ELF-1 (cell line): Measurements from ENCODE around the gene INO80B.
"Not testable (repeated sequence)": the region's sequence is repeated elsewhere in the genome, so short reads cannot be mapped to it uniquely, and the experiment has no call there.

Experiments
- DNase-seq: peaks from one replicate; pipeline ENCODE4 v3.0.0-alpha.2; 2016; ENCODE audit warnings: low read depth, low spot score

INO80B gene

GRCh38 chr2:74448771-74449170 lies 6.1 kb upstream of the INO80B start:
- no peak for DNase-seq

- DNase-seq: no peak
Measured at GRCh38 chr2:74450570-74451190, 4.2 kb upstream of the INO80B start.

DNA sequence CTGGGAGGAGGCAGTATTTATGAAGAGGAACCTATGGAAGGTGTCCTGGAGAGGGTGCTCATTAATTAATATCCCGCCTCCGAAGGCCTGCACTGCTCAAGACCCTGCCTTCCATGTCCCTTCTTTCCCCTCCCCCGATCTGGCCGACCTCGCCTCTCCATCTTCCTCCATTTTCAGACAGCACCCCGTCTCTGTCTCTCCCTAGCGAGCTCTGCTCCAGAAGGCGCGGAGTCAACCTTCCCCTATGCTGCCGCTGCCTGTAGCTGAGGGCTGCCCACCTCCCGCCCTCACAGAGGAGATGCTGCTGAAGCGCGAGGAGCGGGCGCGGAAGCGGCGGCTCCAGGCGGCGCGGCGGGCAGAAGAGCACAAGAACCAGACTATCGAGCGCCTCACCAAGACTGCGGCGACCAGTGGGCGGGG lies 2.3 kb downstream of the INO80B start:
- no peak for DNase-seq

DNA sequence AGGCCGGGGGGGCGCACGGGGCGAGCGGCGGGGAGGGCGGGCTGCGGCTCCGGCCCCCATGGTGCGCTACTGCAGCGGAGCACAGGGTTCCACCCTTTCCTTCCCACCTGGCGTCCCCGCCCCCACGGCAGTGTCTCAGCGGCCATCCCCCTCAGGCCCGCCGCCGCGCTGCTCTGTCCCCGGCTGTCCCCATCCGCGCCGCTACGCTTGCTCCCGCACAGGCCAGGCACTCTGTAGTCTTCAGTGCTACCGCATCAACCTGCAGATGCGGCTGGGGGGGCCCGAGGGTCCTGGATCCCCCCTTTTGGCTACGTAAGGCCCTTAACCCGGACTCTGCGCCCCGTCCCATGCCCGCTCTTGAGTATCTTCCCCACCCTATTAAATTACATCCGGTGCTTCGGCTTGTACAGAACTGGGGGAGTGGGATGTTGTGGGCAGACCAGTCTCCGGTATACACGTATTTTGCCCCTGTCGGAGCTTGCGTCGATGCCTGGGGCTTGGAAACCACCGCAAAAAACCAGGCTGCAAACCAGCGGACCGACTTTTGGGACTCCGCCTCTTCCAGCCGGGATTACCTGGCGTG lies 2.8 kb downstream of the INO80B start:
- DNase-seq: no peak

GRCh38 chr2:74458132-74458937 lies 3.4 kb downstream of the INO80B start, which contains the start of gene WBP1:
WBP1 (plus strand) TSS chr2:74458438; CDS start chr2:74458603, 165 bp downstream.
- peak; percentile 100 for DNase-seq

GRCh38 chr2:74458938-74459363 lies 4.1 kb downstream of the INO80B start:
- DNase-seq: no peak

GRCh38 chr2:74459503-74460118 lies 4.7 kb downstream of the INO80B start:
- DNase-seq: not testable (repeated sequence)

DNA sequence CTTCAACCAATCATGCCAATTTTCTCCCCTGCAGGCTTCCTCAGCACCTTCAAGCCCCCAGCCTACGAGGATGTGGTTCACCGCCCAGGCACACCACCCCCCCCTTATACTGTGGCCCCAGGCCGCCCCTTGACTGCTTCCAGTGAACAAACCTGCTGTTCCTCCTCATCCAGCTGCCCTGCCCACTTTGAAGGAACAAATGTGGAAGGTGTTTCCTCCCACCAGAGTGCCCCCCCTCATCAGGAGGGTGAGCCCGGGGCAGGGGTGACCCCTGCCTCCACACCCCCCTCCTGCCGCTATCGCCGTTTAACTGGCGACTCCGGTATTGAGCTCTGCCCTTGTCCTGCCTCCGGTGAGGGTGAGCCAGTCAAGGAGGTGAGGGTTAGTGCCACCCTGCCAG lies 5.3 kb downstream of the INO80B start:
- DNase-seq: not testable (repeated sequence)

GRCh38 chr2:74461187-74462053 lies 6.5 kb downstream of the INO80B start:
- peak; percentile 65 for DNase-seq

GRCh38 chr2:74462054-74462785 lies 7.3 kb downstream of the INO80B start:
- DNase-seq: no peak

- no peak for DNase-seq
Measured at GRCh38 chr2:74462786-74463105, 7.9 kb downstream of the INO80B start.

GRCh38 chr2:74464406-74464805 lies 9.5 kb downstream of the INO80B start:
- peak; percentile 28 for DNase-seq

DNA sequence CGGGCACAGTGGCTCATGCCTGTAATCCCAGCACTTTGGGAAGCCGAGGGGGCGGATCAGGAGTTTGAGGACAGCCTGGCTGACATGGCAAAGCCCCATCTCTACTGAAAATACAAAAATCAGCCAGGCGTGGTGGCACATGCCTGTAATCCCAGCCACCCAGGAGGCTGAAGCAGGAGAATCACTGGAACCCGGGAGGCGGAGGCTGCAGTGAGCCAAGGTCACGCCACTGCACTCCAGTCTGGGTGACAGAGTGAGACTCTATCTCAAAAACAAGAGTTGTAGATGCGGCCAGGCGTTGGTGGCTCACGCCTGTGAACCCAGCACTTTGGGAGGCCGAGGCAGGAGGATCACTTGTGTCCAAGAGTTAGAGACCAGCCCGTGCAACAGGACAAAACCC lies 15.9 kb downstream of the INO80B start:
- DNase-seq: not testable (repeated sequence)

- DNase-seq: no peak
Measured at GRCh38 chr2:74471332-74472065, 16.6 kb downstream of the INO80B start.

DNA sequence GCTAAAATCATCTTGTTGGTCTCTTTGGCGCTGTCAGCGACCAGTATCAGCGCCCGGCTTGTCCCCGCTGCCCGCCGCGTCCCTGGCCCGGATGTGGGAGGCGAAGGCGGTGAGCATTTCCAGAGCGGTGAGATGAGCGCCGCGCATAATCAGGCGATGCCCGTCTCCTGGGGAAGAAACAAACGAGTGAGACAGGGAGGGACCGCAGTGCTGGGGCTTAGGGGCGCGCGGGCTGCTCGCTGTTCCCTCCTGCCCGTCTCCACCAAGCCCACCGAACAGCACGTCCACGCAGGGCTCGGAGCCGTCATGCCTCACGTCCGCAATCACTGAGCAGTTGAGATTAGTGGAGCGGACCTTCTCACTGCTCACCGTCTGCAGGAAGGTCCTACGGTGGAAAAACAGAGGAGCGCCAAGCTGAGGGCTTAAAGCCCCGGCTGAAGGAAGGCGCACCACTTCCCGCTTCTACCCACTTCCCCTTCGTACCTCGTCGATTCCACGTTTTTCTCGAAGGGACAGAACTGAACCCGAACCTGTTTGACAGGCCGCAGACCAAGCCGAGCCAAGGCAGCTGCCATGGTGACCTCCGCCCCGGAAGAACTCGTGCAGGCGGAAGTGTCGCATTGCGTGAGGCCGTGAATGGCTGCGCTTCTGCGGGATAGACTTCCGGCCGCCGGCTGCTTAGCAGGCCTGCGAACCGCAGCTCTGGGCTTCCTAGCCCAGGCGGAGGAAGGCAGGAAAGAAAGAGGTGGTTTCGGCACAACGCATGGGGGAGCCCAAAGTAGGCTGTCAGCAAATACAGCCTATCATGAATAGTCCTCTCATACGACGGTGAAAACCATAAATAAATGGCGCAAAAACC lies 17.4 kb downstream of the INO80B start, which contains the start of gene MRPL53:
TSS of gene MRPL53 (minus strand) at position 595 of the 859 bp plus-strand sequence. CDS start at position 575, 20 bp downstream.
- peak; percentile 95 for DNase-seq

GRCh38 chr2:74472945-74473258 lies 18.0 kb downstream of the INO80B start:
- DNase-seq: no peak

GRCh38 chr2:74474481-74474880 lies 19.6 kb downstream of the INO80B start:
- no peak for DNase-seq

- peak; percentile 51 for DNase-seq
Measured at GRCh38 chr2:74474899-74475298, 20.0 kb downstream of the INO80B start.

DNA sequence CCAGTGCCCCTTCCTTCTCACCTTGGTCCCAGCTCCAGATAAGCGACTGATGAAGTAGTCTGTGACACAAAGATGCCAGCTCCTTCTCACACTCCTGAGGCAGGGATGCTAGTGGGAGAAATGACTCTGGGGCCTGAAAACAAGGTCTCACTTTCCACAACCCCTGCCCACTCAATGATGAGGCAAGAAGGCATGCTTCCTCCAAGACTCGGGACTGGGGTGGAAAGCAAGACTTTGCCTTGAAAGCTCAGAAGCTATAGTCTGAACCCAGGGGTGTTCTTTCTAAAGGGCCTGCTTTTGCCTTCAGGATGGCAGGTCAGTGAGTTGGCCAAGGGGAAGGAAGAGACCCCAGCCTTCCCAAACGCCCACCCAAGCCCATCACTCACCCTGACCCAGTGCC lies 26.5 kb downstream of the INO80B start:
- no peak for DNase-seq
